ENCODE results near the gene OLFML2A. TPM values are rescaled to one million over a fixed set of nuclear protein-coding genes. Genes with fewer than 3 reads are reported as not detected.

The OLFML2A gene
- total and polyA plus RNA-seq, 2 of the 4 experiments (the other 2 are of a cell fraction) = 2.0 to 5.9 TPM

GRCh38 chr9:124813041-124813440 lies 36.1 kb downstream of the OLFML2A start (continued):
- TF ChIP-seq ELK1 (IDR thresholded peaks at IDR 0.05; ENCODE audit: borderline replicate concordance, low read depth, low read length) = no peak
- no peak for TF ChIP-seq RFX5 (IDR thresholded peaks at IDR 0.05; ENCODE audit: low read depth, low read length)
- TF ChIP-seq NFE2L2 (IDR thresholded peaks at IDR 0.05; ENCODE audit: low read depth, low read length) = no peak
- TF ChIP-seq MAZ (IDR thresholded peaks at IDR 0.05; ENCODE audit: borderline replicate concordance, low read depth, low read length) = no peak
